ENCODE measurements around the gene ELMO1.

- TF ChIP-seq CTCF (conservative IDR thresholded peaks at IDR 0.05; ENCODE audit: low read depth, low read length), result no peak
- no peak for TF ChIP-seq EZH2phosphoT487 (IDR thresholded peaks at IDR 0.05; ENCODE audit: borderline replicate concordance, low read length)
- TF ChIP-seq EZH2 (IDR thresholded peaks at IDR 0.05; ENCODE audit: low read length, unreplicated experiment), result no peak
Observed at GRCh38 chr7:37007268-37007667, 441.4 kb downstream of the ELMO1 start.
